Stimulated activated CD8-positive, alpha-beta memory T cell treated with anti-CD3 and anti-CD28 coated beads, Interleukin-7, amount 100 ng/mL, for 24 hours (primary cell): Measurements from ENCODE around the gene NLGN1.

Source experiments
- DNase-seq: peaks from one replicate; pipeline ENCODE4 v3.0.0-alpha.2; 2020; ENCODE audit warnings: low read depth

NLGN1 gene

DNA sequence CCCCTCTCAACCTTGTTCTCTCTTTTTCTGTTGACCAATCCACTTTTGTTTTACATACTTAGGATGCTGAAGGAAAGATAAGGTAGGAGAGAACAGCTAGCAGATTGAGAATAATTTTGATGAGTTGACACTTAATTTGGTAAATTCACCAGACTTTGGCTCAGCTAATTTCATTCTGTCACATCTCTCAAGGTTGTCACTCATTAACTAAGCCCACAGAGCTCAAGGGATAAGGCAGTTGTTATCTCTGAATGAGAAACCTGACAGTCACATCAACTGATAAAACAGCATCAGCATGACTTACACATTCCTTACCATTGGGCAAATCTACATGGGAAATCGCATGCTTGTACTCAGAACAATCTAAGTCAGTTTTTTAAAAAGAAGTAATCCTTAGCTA is 591.4 kb downstream of the NLGN1 start:
- no peak for DNase-seq

DNA sequence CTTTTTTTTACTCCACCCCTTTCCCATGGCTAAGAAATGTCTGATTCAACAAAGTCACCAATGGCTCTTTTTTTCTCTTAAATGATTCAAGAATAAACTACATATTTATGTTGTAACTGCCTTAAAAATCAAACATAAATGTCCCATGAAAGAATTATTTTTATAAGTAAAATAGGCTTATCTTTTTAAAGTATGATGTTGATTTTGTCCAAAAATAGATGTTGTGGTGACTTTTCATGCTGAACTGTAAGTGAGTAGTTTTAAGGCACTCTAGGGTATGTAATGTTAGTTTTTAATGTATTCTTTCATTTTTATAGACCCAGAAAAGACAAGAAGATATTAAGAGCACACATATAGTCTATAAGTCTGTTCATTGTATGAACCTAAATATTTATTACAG is 594.9 kb downstream of the NLGN1 start:
- no peak for DNase-seq

DNA sequence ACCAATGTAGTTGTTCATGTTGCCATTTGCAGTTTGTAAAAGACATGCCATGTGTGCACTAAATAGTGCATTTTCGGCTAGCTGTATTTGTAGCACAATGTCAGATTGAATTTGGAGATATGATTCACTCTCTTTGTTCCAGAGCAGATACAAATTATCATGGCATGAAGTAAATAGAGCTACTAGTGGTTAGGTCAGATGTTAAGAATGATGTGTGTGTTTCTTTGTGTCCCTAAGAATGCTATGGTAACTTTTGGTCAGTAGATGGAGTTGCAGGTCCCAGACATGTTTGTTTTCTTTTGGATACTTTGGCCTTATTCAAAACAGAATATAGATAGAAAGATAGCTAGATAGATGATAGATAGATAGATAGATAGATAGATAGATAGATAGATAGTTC is 595.8 kb downstream of the NLGN1 start:
- no peak for DNase-seq

DNA sequence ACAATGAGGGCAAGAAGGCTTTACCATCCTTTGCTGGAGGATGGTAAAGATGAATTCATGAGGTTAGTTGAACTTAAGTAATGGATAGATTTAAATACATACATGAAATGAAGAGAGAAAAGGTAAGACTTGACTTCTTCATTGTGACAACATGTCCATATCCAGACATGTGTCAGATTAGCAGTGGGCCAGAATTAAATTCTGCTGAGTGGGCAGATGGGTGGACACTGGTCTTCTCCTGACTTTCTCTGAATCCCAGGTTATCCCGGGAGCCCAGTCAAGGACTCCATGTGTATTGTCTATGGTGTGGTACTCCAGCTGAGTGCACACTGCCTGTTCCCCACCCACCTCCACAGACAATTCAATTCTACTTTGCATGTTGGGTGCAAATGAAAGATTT is 603.1 kb downstream of the NLGN1 start:
- no peak for DNase-seq

DNA sequence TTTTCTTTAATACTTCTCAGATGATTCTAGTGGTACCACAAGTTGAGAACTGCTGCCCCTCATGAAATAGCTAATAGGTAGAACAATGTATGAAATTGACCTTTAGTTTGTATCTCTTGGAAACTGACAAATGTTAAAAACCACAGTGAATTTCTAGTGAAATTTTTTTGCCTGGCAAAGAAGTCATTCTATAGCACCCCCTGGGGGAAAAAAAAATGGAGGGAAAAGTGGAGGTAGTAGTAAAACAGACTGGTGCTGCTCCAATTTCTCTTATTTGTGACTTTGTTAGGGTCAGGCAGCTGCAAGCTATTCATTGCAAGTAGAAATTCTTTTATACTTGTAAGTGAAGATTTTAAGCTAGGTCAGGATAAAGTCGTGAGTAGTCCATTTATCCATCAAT is 605.0 kb downstream of the NLGN1 start:
- no peak for DNase-seq

DNA sequence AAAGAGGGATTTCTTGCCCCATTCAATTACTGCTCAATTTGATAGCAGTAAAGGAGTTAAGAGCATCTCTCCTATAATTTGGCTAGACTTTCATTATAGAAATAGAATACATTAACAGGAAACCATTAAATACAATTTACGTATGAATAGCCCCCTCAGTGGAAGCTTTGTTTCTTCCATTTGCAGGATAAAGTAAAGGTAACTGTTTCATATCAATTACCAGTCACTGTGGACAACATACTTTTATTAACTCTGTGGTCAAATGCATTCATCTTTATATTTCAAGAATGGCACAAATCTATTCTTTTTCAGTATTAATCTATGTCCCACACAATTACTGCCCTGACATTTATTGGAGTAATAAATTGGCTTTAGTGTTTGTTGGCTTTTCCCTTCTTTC is 613.4 kb downstream of the NLGN1 start:
- no peak for DNase-seq

DNA sequence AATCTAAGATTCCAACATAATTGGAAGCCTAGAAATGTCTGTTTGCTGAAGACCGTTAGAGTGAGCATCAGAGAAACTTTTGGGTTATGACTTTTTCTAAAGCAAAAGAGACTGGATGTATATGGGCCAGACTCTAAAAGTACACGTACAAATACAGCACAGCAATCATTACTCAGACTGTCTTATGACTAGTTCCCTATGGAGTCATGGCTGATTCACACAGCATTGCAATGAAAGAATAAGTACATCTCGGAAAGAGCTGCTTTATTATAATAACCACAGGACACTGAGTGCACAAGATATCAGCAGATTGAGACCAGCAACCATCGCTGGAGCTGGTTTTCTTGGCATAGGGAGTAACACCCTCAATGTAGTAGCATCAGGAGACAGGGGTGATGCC is 618.6 kb downstream of the NLGN1 start:
- DNase-seq, result no peak

DNA sequence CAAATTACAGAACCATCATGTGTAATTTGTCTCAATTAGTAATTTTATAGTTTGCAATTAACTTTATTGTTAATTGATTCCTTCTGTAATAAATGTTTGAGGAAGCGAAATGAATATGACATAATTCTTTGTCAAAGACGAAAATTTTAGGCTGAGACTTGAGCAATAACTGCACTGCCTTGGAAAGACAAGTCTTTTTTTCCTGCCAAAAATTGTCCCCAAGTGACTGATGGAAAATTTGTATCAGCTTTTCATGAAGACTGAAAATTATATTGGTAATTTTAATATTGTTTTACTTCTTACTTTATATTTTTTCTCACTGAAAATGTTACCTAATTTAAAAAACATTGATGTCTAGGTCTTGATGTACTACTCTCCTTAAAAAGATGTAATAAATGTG is 622.6 kb downstream of the NLGN1 start:
- no peak for DNase-seq

DNA sequence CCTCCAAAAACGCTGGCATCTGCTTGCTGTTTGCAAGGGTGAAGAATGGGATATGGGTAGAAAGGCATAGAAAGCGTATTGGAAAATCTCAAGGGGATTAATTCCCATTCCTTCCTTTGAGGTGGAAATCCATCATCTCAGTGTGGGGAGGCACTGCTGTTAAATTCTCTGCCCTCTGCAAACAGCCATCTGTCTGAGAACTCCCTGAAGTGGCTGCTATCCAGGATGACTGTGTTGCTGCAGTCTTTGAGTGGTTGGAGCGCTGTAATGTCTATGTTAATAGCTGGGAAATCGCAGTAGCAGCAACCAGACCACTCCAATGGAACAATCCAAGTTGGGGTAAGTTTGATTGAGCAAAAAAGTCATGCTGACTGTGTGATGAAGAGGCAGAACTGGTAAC is 625.9 kb downstream of the NLGN1 start:
- DNase-seq, result no peak

DNA sequence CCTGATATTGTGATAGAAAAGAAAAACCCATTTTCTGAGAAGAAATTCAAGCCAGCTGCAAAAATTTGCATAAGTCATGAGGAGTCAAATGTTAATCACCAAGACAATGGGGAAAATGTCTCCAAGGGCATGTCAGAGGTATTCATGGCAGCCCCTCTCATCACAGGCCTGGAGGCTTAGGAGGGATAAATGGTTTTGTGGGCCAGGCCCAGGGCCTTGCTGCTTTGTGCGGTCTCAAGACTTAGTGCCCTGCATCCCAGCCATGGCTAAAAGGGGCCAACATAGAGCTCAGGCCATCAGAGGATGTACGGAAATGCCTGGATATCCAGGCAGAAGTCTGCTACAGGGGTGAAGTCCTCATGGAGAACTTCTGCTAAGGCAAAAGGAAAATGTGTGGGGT is 631.1 kb downstream of the NLGN1 start:
- no peak for DNase-seq

DNA sequence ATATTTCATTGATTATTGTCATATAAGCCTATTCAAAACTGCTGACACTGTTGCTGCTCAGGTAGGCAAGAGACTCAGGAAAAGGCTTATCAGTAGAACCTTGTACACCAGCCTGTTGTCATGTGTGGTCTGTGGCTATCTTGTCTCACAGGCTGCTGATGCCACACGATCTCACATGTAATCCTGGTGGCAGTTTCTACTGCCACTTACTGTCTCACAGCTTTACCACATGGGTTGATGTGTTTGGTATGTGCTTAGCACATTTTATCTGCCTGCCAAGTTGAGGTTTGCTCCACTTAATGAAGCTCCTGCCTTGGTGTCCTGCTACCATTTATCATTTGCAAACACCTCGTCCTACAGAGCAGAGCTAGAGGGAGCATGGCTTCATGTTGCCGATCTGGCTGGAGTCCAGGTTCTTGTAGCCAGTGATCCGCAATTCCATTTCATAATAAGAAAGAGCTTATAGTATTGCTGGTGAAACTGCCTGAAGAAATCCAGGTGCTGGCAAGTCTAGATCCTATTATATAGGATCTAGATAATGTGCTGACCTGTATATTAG is 637.9 kb downstream of the NLGN1 start:
- DNase-seq, result no peak

DNA sequence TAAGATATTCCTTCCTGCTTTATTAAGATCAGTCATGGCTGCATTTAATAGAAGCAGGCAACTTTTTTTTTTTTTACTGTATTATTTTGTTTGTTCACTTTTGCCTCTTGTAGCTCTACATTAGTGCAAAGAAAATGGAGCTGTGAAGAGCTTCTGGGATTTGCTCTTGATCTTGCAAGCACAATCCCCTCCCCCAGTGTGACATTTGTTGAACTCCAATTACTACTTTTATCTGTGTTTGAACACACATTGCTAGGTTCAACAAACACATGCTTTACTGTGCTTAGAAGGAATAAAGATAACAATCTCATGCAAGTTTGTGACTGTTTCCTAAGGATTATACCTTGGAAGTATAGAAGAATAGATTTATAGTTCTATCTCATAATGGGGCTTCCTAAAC is 648.8 kb downstream of the NLGN1 start:
- DNase-seq, result no peak

DNA sequence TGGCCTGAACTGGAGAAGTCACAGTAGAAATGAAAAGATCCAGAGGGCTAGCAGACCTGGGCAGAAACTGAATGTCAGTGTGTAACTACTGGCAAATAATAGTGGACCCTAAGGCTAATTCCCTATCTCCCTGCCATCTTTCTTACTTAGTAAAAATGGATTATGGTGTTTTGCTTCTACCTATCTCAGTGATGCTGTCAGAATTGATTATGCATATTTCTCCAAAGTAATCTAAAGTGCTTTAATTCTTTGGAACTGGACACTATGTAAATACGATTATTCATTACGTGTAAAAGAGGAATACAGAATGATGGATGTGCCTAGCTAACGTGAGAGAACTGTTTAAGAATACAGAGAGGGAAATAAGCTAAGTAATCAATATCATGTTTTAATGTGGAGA is 651.9 kb downstream of the NLGN1 start:
- DNase-seq, result no peak

DNA sequence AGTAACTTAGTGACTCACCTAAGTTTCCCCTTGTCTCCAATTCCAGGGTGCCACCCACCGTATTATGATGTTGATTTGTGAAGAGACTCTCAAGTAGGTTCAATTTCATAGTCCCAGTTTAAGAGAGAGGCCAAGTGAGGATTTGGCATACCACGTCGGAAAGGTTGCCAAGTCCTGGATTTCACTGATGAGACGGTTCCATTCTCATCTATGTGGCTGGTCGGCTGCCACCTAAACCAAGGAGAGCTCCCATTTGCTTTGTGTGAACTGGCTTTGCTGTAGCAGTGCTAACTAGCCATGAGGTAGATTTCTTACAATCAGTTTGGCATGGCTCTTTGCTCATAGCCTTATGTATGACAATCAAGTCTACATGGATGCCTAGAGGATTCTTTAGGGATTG is 653.6 kb downstream of the NLGN1 start:
- no peak for DNase-seq

DNA sequence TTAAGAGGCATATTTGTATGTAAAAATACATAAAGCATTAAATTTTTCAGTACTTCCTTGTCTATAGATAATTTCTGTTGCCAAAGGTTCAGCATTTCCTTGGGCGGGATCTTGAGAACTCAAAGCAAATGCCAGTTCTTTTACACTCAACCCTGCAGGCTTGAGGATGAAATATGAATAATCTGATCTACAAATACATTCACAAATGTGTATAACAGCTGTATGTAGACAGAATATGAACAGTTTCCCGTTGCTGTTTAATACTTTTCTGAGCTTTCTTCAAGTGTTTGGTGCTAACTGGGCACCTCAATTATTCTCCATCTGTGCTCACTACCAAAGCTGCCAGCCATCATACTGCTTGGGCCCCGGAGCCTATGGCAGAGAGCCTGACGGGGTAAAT is 661.3 kb downstream of the NLGN1 start:
- no peak for DNase-seq

DNA sequence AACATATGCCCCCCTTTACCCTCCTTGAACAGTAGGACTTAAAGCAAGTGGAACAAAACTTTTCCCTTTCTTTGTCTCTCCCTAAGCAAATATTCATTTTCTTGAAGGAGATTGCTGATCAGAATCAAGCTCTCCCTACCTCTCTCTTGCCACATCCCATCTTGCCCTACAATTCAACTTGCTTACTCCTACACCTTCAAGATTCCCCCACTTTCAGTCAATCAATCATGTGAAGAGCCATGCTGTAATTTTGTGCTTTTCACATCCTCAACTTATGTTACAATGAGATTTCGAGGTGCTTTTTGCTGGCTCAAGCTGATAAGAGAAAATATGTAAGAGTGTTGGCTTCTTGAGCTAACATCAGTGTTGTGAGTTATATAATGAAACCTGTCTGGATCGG is 662.9 kb downstream of the NLGN1 start:
- DNase-seq, result no peak

DNA sequence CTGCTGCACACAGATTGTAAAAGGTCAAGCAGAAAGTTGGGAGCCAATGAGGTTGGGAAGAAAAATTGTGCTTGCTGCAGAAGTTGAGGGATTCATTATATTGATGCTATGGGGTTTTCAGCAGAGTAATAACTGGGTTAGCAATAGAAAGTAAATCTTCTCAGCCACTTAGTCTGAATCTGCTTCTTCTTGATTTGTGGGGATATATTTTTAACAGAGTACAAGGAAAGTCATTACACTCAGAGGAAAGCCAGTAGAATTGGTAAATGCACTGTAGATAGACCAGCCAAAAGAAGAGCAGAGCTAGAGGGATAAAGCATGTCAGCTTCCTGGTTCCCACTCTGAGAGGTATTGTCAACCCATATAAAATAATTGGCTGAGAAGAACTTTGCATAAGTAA is 663.6 kb downstream of the NLGN1 start:
- DNase-seq, result no peak

DNA sequence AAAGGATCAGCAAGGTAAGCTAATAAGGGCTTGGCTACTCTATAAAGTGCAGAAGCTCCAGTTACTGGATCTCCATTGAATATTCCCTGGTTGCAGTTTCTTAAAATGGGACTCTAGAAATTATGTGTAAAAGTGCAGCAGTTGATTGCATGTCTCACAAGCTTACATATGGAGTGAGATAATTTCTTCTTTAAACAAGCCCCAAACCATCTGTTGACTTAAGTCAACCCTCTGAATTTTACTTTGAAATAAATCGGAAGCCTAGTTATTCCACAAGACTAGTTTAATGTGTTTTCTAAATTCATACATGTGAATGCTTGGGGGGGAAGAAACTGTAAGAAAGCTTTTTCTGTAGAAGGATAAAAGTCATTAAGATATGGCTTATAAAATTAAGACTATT is 664.2 kb downstream of the NLGN1 start:
- DNase-seq, result no peak

DNA sequence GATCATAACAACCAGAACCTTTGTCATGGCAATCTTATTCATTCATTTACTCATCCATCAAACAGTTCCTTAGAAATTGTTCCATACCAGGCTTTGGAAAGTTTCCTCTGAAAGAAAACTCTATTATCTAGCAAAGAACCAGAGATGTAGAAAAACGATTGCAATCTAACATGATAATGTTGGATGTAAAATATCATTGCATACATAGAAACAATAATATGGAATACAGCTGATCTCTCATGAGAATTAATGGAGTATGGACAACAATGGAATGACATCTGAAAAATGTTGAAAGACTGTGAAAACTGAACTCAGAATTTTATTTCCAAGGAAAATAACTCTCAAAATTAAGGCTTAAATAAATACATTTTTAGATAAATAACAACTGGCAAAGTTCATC is 665.4 kb downstream of the NLGN1 start:
- DNase-seq, result no peak

DNA sequence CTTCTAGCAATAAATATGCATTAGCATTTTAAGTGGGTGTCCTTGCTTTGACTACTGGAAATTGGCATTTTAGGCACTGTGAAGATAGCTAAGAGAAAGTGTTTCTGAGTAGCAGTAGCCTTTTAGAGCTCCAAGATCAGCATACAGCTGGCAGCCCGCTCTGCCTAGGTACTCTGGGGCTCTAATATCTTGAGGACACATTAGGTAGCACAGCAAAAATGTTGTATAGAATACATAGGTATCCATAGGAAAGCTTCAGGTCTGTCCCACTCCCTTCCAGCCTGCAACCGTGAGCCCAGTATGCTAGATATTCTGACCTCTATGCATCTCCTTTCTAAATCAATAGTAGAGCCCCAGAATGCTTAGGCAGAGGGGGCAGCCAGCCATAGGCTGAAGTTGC is 670.5 kb downstream of the NLGN1 start:
- DNase-seq, result no peak

DNA sequence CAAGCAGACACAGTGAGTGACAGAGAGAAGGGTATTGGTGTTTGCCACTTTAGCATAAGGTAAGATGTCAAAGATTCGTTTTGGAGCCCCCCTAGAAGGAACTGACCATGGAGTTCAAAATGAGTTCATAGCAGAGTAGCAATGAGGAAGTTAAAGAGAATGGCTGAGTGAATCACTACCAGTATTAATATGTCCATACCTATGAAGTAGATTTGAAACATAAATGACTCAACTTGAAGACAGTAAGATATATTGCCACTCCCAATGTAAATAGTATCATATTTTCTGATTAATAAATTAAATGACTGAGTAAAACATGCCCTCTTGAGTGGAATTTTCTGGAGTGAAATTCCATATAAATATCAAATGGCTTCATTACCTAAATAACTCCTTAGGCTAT is 675.1 kb downstream of the NLGN1 start:
- no peak for DNase-seq

DNA sequence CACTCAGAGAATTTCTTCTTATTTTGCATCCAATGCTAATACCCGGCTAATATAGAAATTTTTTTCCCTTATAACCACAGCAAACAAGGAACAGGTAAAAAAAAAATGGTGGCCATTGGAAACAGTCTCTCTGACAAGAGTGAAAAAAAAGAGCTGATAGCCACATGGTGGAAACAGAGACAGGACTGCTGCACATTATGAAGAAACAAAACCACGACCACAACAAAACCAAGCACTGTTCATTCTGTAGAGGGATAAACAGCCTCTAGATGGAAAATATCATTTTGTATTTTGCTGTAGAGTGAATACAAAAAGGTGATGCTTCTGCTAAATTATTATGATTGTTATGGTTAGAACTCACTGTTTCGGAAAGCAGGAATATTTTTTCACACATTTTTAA is 686.2 kb downstream of the NLGN1 start:
- DNase-seq, result no peak

DNA sequence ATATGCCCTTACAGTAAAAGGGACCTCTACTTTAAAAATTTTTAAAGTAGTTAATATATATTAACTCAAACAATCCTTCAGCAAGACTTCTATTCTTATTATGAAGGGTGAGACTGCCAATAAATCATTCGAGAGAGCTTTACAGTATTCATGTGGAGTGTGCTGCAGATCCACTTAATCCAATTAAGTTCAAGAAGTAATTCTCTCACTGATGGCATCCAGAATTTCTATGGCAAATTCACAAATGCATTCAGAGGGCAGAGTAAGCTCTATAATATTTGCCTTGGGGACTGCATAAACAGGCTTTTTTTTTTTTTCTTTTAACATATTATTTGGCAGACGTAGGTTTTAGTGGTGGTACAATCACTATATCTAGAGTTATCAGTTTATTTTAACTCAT is 692.0 kb downstream of the NLGN1 start:
- DNase-seq, result no peak

DNA sequence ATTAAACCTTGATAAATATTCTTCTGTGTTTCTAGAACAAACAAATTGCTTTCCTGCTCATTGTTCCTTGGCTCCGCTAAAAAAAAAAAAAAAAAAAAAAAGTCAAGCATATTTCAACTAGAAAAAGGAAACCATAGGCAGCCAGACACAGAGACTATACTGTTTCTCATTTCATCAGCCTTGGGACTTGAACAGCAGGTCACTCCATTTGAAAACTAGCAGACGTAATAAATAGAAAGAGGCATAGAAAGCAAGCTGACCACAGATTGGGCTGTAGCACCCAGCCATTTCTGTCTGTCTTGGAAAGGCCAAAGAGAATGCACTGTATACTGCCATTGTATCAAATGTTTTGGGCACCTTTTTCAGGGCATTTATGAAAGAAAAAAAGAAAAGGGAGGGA is 697.1 kb downstream of the NLGN1 start:
- DNase-seq, result no peak

DNA sequence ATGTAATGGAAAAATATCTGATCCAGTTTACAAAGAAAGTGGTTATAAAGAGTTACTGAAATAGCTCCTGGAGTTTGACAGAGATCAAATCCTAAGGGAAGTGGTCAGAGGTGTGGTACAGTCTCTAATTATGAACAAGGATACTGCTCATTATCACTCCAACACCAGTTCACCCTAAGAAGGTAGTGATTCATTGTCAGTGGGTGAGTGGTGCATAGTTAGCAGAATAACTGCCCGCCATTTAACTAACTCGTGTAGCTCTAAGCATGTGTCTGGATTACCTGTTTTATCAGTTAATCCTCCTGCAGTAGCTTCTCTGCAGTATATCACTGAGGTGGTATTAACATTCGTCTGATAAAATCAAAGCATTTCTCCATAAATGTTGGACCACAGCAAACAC is 700.1 kb downstream of the NLGN1 start:
- no peak for DNase-seq
